Suprapubic skin (tissue), 4 donors: ENCODE measurements around the gene STX5. TPM values are rescaled to one million over a fixed set of nuclear protein-coding genes. Genes with fewer than 3 reads are reported as not detected.
"Not testable (repeated sequence)": the region's sequence is repeated elsewhere in the genome, so short reads cannot be mapped to it uniquely, and the experiment has no call there.

Source experiments
- DNase-seq, 2 donors: peaks; one replicate each; pipeline ENCODE4 v3.0.0-alpha.2; 2019; ENCODE audit warnings: low spot score in 2 of 2
- H3K27ac ChIP-seq: fragments of 200-600 bp; sonication (generic); one replicate; pipeline ENCODE4 v1.5.1; 2019
- H3K27me3 ChIP-seq: fragments of 200-600 bp; sonication (generic); one replicate; pipeline ENCODE4 v1.5.1; 2019
- H3K36me3 ChIP-seq: fragments of 200-600 bp; sonication (generic); one replicate; pipeline ENCODE4 v1.5.1; 2019
- H3K4me1 ChIP-seq: fragments of 200-600 bp; sonication (generic); one replicate; pipeline ENCODE4 v1.5.1; 2019
- H3K4me3 ChIP-seq: fragments of 200-600 bp; sonication (generic); one replicate; pipeline ENCODE4 v1.5.1; 2019; ENCODE audit warnings: mild to moderate bottlenecking
- H3K9me3 ChIP-seq: fragments of 200-600 bp; sonication (generic); one replicate; pipeline ENCODE4 v1.5.1; 2019
- EP300 ChIP-seq: sonication (generic); formaldehyde crosslinking; IDR thresholded peaks from one replicate; pipeline ENCODE4 v1.6.1; 2017; ENCODE audit warnings: antibody characterized with exemption
- POLR2A ChIP-seq, 2 donors: fragments of 450-650 bp; IDR thresholded peaks; one replicate each; pipeline ENCODE4 v1.6.1; 2017; ENCODE audit warnings: antibody characterized with exemption in 2 of 2, mild to moderate bottlenecking in 2 of 2, moderate library complexity in 2 of 2
- POLR2AphosphoS5 ChIP-seq, 3 donors: sonication (generic); formaldehyde crosslinking; IDR thresholded peaks; one replicate each; pipeline ENCODE4 v1.6.1; 2017; ENCODE audit warnings: antibody characterized with exemption in 3 of 3
- whole genome bisulfite sequencing: methylation state at CpG from one replicate; pipeline ENCODE4 v1.1.5; 2018; 5-methylcytosine and 5-hydroxymethylcytosine counted together
- total RNA-seq, 4 donors: library from RNA; depleted of rRNA; stranded (reverse); fragments of >200 nt; gene quantifications; one replicate each; pipeline ENCODE4 v1.1.0, GENCODE V29; 2016
- TF ChIP-seq, protein P1 (sequence below), 2 donors: fragments of 200-600 bp in 1 of 2; fragments of 450-650 bp in 1 of 2; sonication (generic) in 1 of 2; IDR thresholded peaks; one replicate each; pipeline ENCODE4 v1.5.1; 2016 to 2019; ENCODE audit warnings: antibody characterized with exemption in 2 of 2, mild to moderate bottlenecking in 1 of 2, moderate library complexity in 1 of 2

STX5 gene
- total RNA-seq, 4 donors from 2014 or later = 26.8 to 47.8 (median 43.2) TPM

DNA sequence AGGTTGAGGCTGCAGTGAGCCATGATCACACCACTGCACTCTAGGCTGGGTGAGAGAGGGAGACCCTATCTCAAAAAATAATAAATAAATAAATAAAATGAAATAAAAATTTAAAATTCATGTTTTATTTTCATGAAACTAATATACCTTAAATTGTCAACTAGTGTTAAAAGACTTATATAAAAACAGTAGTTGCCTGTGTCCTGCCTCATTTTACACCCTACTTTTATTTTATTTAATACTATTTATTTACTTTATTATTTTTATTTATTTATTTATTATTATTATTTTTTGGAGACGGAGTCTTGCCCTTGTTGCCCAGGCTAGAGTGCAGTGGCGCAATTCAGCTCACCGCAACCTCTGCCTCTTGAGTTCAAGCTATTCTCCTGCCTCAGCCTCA lies 12.3 kb upstream of the STX5 start:
- Histone ChIP-seq H3K27ac (no peak overlapping the region), H3K4me3 (no peak overlapping the region), H3K4me1 (peaks cover 20% of the 10 kb centered on the region), H3K27me3 (no peaks in the 10 kb centered on the region), H3K36me3 (no peaks in the 10 kb centered on the region), H3K9me3 (no peaks in the 10 kb centered on the region)
- TF ChIP-seq, protein P1, sequence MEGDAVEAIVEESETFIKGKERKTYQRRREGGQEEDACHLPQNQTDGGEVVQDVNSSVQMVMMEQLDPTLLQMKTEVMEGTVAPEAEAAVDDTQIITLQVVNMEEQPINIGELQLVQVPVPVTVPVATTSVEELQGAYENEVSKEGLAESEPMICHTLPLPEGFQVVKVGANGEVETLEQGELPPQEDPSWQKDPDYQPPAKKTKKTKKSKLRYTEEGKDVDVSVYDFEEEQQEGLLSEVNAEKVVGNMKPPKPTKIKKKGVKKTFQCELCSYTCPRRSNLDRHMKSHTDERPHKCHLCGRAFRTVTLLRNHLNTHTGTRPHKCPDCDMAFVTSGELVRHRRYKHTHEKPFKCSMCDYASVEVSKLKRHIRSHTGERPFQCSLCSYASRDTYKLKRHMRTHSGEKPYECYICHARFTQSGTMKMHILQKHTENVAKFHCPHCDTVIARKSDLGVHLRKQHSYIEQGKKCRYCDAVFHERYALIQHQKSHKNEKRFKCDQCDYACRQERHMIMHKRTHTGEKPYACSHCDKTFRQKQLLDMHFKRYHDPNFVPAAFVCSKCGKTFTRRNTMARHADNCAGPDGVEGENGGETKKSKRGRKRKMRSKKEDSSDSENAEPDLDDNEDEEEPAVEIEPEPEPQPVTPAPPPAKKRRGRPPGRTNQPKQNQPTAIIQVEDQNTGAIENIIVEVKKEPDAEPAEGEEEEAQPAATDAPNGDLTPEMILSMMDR (IDR thresholded peaks at IDR 0.05) = no peak
- TF ChIP-seq POLR2AphosphoS5 (IDR thresholded peaks at IDR 0.05) = no peak
- no peak for TF ChIP-seq POLR2A (IDR thresholded peaks at IDR 0.05)
- no peak for TF ChIP-seq EP300
- WGBS = 94% methylated on average over 3 of the region's 3 CpGs
- no peak for DNase-seq

DNA sequence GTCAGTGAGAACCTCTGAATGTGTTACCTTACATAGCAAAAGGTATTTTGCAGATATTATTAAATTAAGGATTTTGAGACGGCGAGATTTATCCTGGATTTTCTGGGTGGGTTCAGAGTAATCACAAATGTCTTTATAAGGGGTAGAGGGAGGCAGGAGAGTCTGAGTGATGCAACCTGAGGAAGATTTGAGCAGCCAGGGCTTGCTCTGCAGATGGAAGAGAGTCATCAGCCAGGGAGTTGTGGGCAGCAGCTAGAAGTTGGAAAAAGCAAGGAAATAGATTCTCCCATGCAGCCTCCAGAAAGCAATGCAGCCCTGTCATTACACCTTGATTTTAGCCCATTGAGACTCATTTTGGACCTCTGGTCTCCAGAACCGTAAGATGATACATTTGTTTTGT lies 11.6 kb upstream of the STX5 start:
- no peaks in the 10 kb centered on the region for H3K9me3 ChIP-seq
- no peaks in the 10 kb centered on the region for H3K36me3 ChIP-seq
- H3K27ac ChIP-seq = no peak overlapping the region
- WGBS = 94% methylated on average over 3 of the region's 3 CpGs
- H3K4me1 ChIP-seq = peaks cover 25% of the 10 kb centered on the region
- TF ChIP-seq POLR2AphosphoS5 (IDR thresholded peaks at IDR 0.05) = no peak
- no peak for DNase-seq
- H3K4me3 ChIP-seq = no peak overlapping the region
- no peaks in the 10 kb centered on the region for H3K27me3 ChIP-seq

- WGBS = 65% methylated on average over 9 of the region's 9 CpGs
- H3K4me3 ChIP-seq = peak overlapping the region; percentile 92
- H3K27me3 ChIP-seq, H3K9me3 ChIP-seq, DNase-seq, H3K36me3 ChIP-seq: not testable (repeated sequence)
- peaks cover 31% of the 10 kb centered on the region for H3K4me1 ChIP-seq
- H3K27ac ChIP-seq = peak overlapping the region; percentile 97
These were observed 11.0 kb upstream of the STX5 start for GRCh38 chr11:62842891-62843290.

GRCh38 chr11:62842171-62842741 lies 10.4 kb upstream of the STX5 start:
- no peaks in the 10 kb centered on the region for H3K27me3 ChIP-seq
- H3K9me3 ChIP-seq = no peaks in the 10 kb centered on the region
- no peaks in the 10 kb centered on the region for H3K36me3 ChIP-seq
- DNase-seq = peak in 1 of 2 donors; percentile 75
- 5% methylated on average over 28 of the region's 30 CpGs for WGBS
- peak overlapping the region; percentile 92 for H3K4me3 ChIP-seq
- TF ChIP-seq POLR2AphosphoS5 (IDR thresholded peaks at IDR 0.05) (no peak), EP300 (no peak), POLR2A (IDR thresholded peaks at IDR 0.05) (no peak)
- TF ChIP-seq, protein P1 (IDR thresholded peaks at IDR 0.05) = no peak
- H3K4me1 ChIP-seq = peaks cover 37% of the 10 kb centered on the region
- peak overlapping the region; percentile 97 for H3K27ac ChIP-seq

DNA sequence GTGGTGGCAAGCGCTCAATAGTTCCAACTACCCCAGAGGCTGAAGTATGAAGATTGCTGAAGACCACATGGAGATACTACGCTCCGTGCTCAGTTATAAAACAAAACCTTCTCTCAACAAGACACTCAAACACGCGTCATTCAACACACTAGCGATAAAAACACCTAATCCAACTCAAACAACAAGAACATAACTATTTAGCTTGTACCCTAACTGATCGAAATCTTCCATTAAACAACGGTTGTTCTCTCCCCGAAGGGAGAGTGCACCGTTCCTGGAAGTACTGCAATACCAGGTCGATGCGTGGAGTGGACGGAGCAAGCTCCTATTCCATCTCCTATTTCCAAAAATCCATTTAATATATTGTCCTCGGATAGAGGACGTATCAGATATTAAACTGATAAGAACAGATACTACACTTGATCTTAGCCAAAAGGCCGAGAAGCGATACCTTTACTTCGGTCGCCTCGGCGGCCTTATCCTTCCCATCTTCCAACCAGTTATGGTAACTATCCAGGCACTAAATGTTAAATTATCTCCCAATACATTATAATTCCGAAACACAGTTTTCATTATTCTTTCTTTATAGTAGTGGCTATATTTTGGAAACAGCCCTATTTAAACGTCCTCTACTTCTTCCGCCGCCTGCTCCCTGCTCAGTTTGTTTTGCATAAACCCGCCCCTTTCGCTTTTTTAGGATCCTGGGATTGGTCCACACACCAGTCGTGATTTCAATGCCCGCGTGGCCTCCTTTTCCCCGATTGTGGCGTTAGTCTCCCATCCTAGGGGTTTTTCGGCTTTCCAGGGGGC lies 9.7 kb upstream of the STX5 start:
- Histone ChIP-seq H3K4me3 (peak overlapping the region; percentile 92), H3K4me1 (peaks cover 43% of the 10 kb centered on the region), H3K9me3 (no peaks in the 10 kb centered on the region), H3K27ac (peak overlapping the region; percentile 97), H3K36me3 (peaks cover 2% of the 10 kb centered on the region), H3K27me3 (no peaks in the 10 kb centered on the region)
- WGBS = under 1% methylated on average over 33 of the region's 33 CpGs
- DNase-seq = peak; percentile 93
- peak; percentile 100 for TF ChIP-seq POLR2AphosphoS5 (IDR thresholded peaks at IDR 0.05)
- TF ChIP-seq POLR2A (IDR thresholded peaks at IDR 0.05) = peak; percentile 99 to 100
- TF ChIP-seq, protein P1 (IDR thresholded peaks at IDR 0.05) = no peak
- TF ChIP-seq EP300 = no peak

DNA sequence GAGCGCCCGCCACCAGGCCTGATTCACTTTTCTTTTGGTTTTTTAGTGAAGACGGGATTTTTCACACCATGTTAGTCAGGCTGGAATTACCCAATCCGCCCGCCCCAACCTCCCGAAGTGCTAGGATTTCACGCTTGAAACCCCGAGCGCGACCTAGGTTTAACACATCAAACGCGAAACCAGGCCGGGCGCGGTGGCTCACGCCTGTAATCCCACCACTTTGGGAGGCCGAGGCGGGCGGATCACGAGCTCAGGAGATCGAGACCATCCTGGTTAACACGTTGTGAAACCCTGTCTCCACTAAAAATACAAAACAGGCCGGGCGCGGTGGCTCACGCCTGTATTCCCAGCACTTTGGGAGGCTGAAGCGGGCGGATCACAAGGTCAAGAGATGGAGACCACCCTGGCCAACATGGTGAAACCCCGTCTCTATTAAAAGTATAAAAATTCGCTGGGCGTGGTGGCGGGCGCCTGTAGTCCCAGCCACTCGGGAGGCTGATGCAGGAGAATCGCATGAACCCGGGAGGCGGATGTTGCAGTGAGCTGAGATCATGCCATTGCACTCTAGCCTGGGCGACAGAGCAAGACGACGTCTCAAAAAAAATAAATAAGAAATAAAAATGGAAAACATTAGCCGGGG lies 9.0 kb upstream of the STX5 start:
- Histone ChIP-seq H3K27ac (peak overlapping the region; percentile 97), H3K4me1 (peaks cover 44% of the 10 kb centered on the region), H3K4me3 (peak overlapping the region; percentile 92)
- 1% methylated on average over 41 of the region's 41 CpGs for WGBS
- H3K27me3 ChIP-seq, H3K36me3 ChIP-seq, H3K9me3 ChIP-seq: not testable (repeated sequence)
- DNase-seq = peak; percentile 92 to 93
- peak in 1 of 3 donors; percentile 34 for TF ChIP-seq POLR2AphosphoS5 (IDR thresholded peaks at IDR 0.05)
